ENCODE measurements around the gene IL3.

- TF ChIP-seq POLR2A (IDR thresholded peaks at IDR 0.05) (no peak), CTCF (IDR thresholded peaks at IDR 0.05) (no peak)
Measured at GRCh38 chr5:132095077-132095410, 34.6 kb downstream of the IL3 start.
